ENCODE results near the gene GPX3. TPM values are rescaled to one million over a fixed set of nuclear protein-coding genes. Genes with fewer than 3 reads are reported as not detected.
A peak's percentile ranks its signal among the peaks of the same experiment; 100 is the strongest.

Gene GPX3
- polyA plus RNA-seq, 1 of the 3 experiments (the other 2 are of a cell fraction): 3.2 TPM

DNA sequence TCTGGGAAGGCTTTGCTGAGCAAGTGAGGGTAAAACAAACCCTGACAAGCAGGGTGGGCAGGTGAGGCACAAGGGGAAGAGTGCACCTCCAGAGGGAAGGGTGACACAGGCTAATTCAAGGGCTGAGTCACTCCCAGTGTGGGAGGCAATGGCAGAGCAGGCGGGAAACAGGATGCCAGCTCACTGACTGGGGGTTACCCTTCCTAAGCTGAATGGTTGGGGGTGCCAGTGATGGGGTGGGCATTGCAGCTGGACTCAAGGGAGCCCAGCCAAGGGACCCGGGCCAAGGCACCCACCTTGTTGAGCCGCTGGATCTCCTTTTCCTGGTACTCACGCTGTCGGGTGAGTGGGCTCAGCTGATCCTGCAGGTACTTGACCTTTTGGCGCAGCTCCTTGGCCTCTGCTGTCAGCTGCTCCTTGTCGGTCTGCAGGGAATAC lies 18.4 kb downstream of the GPX3 start:
- no peak overlapping the region for H2AFZ ChIP-seq (ENCODE audit: low read depth)
- H3K4me3 ChIP-seq (ENCODE audit: low read depth in 2 of 2, low read length in 1 of 2): no peak overlapping the region
- H3K9me3 ChIP-seq: no peaks in the 10 kb centered on the region
- peaks cover 28 to 57% of the 10 kb centered on the region in 2 experiments for H3K36me3 ChIP-seq (replicated peaks in 1 of 2; ENCODE audit: control insufficient read depth in 1 of 2, insufficient read depth in 2 of 2, low read length in 1 of 2)
- H4K20me1 ChIP-seq (ENCODE audit: insufficient read depth): no peaks in the 10 kb centered on the region
- 75% methylated on average over 6 of the region's 7 CpGs for WGBS (ENCODE audit: low lambda C conversion rate)
- no peaks in the 10 kb centered on the region for H3K79me2 ChIP-seq (ENCODE audit: insufficient read depth)
- TF ChIP-seq, protein P1, sequence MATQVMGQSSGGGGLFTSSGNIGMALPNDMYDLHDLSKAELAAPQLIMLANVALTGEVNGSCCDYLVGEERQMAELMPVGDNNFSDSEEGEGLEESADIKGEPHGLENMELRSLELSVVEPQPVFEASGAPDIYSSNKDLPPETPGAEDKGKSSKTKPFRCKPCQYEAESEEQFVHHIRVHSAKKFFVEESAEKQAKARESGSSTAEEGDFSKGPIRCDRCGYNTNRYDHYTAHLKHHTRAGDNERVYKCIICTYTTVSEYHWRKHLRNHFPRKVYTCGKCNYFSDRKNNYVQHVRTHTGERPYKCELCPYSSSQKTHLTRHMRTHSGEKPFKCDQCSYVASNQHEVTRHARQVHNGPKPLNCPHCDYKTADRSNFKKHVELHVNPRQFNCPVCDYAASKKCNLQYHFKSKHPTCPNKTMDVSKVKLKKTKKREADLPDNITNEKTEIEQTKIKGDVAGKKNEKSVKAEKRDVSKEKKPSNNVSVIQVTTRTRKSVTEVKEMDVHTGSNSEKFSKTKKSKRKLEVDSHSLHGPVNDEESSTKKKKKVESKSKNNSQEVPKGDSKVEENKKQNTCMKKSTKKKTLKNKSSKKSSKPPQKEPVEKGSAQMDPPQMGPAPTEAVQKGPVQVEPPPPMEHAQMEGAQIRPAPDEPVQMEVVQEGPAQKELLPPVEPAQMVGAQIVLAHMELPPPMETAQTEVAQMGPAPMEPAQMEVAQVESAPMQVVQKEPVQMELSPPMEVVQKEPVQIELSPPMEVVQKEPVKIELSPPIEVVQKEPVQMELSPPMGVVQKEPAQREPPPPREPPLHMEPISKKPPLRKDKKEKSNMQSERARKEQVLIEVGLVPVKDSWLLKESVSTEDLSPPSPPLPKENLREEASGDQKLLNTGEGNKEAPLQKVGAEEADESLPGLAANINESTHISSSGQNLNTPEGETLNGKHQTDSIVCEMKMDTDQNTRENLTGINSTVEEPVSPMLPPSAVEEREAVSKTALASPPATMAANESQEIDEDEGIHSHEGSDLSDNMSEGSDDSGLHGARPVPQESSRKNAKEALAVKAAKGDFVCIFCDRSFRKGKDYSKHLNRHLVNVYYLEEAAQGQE (IDR thresholded peaks at IDR 0.05; ENCODE audit: low read depth, low read length): no peak
- TF ChIP-seq, protein P2, sequence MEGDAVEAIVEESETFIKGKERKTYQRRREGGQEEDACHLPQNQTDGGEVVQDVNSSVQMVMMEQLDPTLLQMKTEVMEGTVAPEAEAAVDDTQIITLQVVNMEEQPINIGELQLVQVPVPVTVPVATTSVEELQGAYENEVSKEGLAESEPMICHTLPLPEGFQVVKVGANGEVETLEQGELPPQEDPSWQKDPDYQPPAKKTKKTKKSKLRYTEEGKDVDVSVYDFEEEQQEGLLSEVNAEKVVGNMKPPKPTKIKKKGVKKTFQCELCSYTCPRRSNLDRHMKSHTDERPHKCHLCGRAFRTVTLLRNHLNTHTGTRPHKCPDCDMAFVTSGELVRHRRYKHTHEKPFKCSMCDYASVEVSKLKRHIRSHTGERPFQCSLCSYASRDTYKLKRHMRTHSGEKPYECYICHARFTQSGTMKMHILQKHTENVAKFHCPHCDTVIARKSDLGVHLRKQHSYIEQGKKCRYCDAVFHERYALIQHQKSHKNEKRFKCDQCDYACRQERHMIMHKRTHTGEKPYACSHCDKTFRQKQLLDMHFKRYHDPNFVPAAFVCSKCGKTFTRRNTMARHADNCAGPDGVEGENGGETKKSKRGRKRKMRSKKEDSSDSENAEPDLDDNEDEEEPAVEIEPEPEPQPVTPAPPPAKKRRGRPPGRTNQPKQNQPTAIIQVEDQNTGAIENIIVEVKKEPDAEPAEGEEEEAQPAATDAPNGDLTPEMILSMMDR (IDR thresholded peaks at IDR 0.05): no peak
- TF ChIP-seq NRF1 (IDR thresholded peaks at IDR 0.05; ENCODE audit: low read depth, low read length): no peak
- TF ChIP-seq FOSL2 (IDR thresholded peaks at IDR 0.05; ENCODE audit: borderline replicate concordance, low read depth): peak; percentile 9; the same call in 1 of the 2 replicates
- peaks cover 0 to 26% of the 10 kb centered on the region in 2 experiments; a peak in 2 of 4 replicates for H3K4me1 ChIP-seq (ENCODE audit: control insufficient read depth in 1 of 2, insufficient read depth in 2 of 2, low read depth in 1 of 2, low read length in 1 of 2)
- H3K9ac ChIP-seq: no peak overlapping the region
- H3K9me2 ChIP-seq: no peaks in the 10 kb centered on the region
- POLR2A ChIA-PET: interaction anchor here (0.6 kb wide), 1 partner anchor 79 kb away, joined by 3 read pairs; no protein-coding TSS in a partner anchor
- CTCF ChIA-PET: interaction anchor here (1.7 to 9.6 kb wide), 3 partner anchors 11 to 87 kb away, joined by 6 to 93 read pairs (median 12); no protein-coding TSS in a partner anchor
- H3K27ac ChIP-seq (ENCODE audit: low read depth in 2 of 2, low read length in 1 of 2): peak overlapping the region in 1 of 2 experiments; percentile 69; a peak in 2 of 4 replicates
- H3K27me3 ChIP-seq (ENCODE audit: insufficient read depth): no peaks in the 10 kb centered on the region
- no peak for DNase-seq
- peak overlapping the region; percentile 60 for H3K4me2 ChIP-seq
- H3F3A ChIP-seq (replicated peaks; ENCODE audit: insufficient read depth): peaks cover 18% of the 10 kb centered on the region

DNA sequence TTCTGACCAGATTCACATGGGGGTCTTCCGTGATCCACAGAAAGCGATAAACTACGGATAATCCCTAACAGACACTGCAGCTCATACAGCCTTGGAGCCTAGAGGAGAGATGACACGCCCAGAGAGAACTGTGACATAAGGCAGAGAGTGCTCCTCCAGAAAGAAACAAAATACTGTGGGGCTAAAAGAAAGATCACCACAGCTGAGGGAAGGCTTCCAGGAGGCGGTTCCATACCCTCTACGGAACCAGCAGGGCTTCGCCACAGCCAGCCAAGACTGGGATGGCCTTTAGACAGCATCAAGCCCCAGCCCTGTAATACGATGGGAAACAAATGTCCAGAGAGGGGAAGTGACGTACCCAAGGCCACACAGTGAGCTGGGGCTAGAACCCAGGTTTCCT lies 19.3 kb downstream of the GPX3 start:
- DNase-seq: no peak
- Histone ChIP-seq H3K9me3 (no peaks in the 10 kb centered on the region), H3F3A (replicated peaks; ENCODE audit: insufficient read depth) (peaks cover 18% of the 10 kb centered on the region), H3K27me3 (ENCODE audit: insufficient read depth) (no peaks in the 10 kb centered on the region), H3K4me1 (ENCODE audit: control insufficient read depth in 1 of 2, insufficient read depth in 2 of 2, low read depth in 1 of 2, low read length in 1 of 2) (peaks cover 0 to 26% of the 10 kb centered on the region in 2 experiments; a peak in 2 of 4 replicates), H3K9ac (no peak overlapping the region), H3K79me2 (ENCODE audit: insufficient read depth) (no peaks in the 10 kb centered on the region), H2AFZ (ENCODE audit: low read depth) (no peak overlapping the region), H3K4me2 (no peak overlapping the region), H3K27ac (ENCODE audit: low read depth in 2 of 2, low read length in 1 of 2) (no peak overlapping the region), H4K20me1 (ENCODE audit: insufficient read depth) (no peaks in the 10 kb centered on the region), H3K36me3 (replicated peaks in 1 of 2; ENCODE audit: control insufficient read depth in 1 of 2, insufficient read depth in 2 of 2, low read length in 1 of 2) (peaks cover 33 to 54% of the 10 kb centered on the region in 2 experiments), H3K4me3 (ENCODE audit: low read depth in 2 of 2, low read length in 1 of 2) (no peak overlapping the region), H3K9me2 (no peaks in the 10 kb centered on the region)
- ChIA-PET POLR2A (interaction anchor here (2.1 kb wide), 1 partner anchor 19 kb away, joined by 6 read pairs; the partner anchor contains the start of gene GPX3), CTCF (interaction anchor here (1.3 to 9.6 kb wide), 4 partner anchors 10 to 86 kb away, joined by 4 to 93 read pairs (median 9); no protein-coding TSS in a partner anchor)
- 94% methylated on average over 9 of the region's 9 CpGs for WGBS (ENCODE audit: low lambda C conversion rate)
- TF ChIP-seq, protein P3, sequence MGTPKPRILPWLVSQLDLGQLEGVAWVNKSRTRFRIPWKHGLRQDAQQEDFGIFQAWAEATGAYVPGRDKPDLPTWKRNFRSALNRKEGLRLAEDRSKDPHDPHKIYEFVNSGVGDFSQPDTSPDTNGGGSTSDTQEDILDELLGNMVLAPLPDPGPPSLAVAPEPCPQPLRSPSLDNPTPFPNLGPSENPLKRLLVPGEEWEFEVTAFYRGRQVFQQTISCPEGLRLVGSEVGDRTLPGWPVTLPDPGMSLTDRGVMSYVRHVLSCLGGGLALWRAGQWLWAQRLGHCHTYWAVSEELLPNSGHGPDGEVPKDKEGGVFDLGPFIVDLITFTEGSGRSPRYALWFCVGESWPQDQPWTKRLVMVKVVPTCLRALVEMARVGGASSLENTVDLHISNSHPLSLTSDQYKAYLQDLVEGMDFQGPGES (IDR thresholded peaks at IDR 0.05; ENCODE audit: low read depth, low read length): no peak
- no peak for TF ChIP-seq SIN3A (IDR thresholded peaks at IDR 0.05; ENCODE audit: borderline replicate concordance, low read depth, low read length)
- TF ChIP-seq, protein P4, sequence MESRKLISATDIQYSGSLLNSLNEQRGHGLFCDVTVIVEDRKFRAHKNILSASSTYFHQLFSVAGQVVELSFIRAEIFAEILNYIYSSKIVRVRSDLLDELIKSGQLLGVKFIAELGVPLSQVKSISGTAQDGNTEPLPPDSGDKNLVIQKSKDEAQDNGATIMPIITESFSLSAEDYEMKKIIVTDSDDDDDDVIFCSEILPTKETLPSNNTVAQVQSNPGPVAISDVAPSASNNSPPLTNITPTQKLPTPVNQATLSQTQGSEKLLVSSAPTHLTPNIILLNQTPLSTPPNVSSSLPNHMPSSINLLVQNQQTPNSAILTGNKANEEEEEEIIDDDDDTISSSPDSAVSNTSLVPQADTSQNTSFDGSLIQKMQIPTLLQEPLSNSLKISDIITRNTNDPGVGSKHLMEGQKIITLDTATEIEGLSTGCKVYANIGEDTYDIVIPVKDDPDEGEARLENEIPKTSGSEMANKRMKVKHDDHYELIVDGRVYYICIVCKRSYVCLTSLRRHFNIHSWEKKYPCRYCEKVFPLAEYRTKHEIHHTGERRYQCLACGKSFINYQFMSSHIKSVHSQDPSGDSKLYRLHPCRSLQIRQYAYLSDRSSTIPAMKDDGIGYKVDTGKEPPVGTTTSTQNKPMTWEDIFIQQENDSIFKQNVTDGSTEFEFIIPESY (IDR thresholded peaks at IDR 0.05; ENCODE audit: borderline replicate concordance, low read depth): no peak
- TF ChIP-seq GATA2 (CRISPR knock-in tag; IDR thresholded peaks at IDR 0.05): no peak
- TF ChIP-seq, protein P5, sequence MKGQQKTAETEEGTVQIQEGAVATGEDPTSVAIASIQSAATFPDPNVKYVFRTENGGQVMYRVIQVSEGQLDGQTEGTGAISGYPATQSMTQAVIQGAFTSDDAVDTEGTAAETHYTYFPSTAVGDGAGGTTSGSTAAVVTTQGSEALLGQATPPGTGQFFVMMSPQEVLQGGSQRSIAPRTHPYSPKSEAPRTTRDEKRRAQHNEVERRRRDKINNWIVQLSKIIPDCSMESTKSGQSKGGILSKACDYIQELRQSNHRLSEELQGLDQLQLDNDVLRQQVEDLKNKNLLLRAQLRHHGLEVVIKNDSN (IDR thresholded peaks at IDR 0.05; ENCODE audit: borderline replicate concordance, low read depth): no peak
- no peak for TF ChIP-seq RFX5 (IDR thresholded peaks at IDR 0.05; ENCODE audit: low read length)
- no peak for TF ChIP-seq TEAD4 (IDR thresholded peaks at IDR 0.05; ENCODE audit: borderline replicate concordance, insufficient read depth)
- TF ChIP-seq, protein P2 (IDR thresholded peaks at IDR 0.05): no peak
- TF ChIP-seq RCOR1 (IDR thresholded peaks at IDR 0.05; ENCODE audit: low read length): no peak
- no peak for TF ChIP-seq FOSL2 (IDR thresholded peaks at IDR 0.05; ENCODE audit: borderline replicate concordance, low read depth)
